Inferior parietal cortex (tissue), 1 donor: ENCODE results near the gene CD2BP2.
A peak's percentile ranks its signal among the peaks of the same experiment; 100 is the strongest.

ENCODE experiments used
- DNase-seq: peaks from one replicate; pipeline ENCODE4 v3.0.0-alpha.2; 2016; ENCODE audit errors: extremely low spot score

CD2BP2 gene

DNA sequence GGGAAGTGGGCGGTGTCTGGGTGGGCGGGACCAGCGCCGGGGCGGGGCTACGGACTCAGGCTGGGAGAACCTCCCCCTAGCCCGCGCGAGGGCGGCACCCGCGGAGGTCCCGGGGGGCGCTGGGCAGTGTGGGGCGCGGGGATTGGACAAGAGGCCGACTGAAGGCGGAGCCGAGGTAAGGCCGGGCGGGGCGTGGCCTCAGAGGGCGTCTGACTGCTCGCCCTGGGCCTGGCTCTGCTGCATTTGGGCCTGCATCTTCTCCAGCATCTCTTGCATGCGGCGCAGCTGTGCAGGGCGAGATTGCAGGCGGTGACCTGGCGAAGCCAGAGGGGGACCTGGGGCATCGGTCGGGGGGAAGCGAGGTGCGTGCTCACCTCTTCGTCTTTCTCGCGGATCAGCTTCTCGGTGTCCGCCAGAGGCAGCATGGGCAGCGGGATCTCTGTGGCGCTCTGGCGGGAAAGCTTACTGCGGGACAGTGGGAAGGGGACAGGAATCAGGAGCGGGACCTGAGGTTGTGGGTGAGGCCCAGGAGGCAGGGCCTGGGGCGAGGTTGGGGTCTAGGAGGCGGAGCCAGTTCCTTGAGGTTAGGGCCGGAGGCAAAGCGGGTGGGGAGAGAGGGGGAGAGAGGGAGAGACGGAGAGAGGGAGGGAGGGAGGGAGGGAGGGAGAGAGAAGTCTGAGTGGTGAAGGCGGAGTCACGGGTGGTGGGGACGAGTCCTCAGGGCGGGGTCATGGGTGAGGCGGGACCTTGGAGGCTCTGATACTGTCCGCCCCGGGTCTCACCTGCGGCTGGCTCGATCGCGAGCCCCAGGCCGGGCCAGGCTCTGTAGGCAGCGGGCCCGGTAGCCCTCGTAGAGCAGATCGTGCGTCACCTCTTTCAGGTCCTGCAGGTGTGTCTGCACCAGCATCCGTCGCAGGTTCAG is 23.4 kb upstream of the CD2BP2 start:
- DNase-seq: peak; percentile 96

DNA sequence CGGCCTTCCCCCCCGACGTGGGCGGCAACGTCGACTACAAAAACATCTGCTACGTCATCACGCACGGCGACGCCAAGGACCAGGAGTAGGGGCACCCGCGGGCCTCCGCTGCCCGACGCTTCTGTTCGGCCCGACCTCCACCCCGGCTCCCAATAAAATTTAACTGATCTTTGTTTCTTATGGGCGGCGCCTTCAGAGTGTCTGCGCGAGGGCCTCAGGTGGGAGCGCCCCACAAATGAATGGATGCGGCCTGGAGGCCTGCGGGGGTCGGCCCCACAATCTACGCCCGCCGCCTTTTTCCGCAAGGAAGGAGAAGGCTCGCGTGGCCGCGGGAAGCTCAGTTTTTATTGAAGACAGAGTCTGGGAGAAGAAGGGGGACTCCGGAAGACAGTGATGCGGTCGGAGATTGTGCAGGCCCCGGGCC is 22.7 kb upstream of the CD2BP2 start:
- DNase-seq: peak; percentile 95

DNA sequence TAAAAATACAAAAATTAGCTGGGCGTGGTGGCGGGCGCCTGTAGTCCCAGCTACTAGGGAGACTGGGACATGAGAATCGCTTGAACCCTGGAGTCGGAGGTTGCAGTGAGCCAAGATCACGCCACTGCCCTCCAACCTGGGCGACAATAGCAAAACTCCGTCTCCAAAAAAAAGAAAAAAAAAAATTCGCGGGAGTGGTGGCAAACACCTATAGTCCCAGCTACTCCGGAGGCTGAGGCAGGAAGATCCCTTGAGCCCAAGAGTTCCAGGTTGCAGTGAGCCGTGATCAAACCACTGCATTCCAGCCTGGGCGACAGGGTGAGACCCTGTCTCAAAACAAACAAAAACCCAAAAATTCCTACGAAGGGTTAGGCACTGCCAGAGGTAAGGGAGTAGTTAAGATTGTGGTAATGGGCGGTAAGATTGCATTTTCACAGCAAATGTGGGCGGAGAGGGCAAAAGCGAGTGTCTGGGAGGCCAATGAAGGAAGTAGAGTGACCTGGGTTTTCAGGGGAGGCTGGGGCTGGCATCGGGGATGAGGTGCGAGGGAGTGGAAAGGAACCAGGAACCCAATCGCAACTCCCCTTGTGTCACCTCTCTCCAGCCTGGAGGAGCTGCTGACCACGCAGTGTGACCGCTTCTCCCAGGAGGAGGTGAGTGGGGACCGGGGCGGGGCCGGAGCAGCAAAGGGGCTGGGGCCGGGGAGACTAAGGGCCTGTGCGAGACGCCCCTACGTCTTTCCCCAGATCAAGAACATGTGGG is 22.1 kb upstream of the CD2BP2 start:
- DNase-seq: no peak

DNA sequence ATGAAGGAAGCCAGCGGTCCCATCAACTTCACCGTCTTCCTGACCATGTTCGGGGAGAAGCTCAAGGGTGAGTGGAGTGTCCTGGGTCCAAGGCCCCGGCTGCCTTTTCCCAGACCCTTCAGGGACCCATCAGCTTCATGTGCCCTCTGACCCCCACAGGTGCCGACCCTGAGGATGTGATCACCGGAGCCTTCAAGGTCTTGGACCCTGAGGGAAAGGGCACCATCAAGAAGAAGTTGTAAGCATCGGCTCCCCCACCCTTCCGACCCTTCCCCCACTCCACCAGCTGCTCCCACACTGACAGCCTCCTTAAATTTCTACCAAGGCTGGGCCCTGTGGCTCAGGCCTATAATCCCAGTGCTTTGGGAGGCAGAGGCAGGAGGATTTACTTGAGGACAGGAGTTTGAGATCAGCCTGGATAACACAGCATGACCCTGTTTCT is 21.4 kb upstream of the CD2BP2 start:
- DNase-seq: no peak

DNA sequence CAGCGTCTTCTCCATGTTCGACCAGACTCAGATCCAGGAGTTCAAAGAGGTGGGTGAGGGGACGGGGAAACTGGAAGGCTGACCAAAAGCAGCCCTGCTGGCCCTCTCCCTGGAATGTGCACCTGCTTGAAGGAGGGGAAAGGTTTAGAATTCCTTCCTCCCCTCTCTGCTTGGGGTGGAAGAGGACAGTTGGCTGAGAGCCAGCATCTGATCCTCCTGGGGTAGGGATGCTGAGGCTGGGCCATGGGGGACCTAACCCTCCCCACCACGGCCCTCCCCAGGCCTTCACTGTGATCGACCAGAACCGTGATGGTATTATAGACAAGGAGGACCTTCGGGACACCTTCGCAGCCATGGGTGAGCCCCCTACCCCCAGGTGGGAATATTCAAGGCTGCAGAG is 20.8 kb upstream of the CD2BP2 start:
- DNase-seq: no peak

DNA sequence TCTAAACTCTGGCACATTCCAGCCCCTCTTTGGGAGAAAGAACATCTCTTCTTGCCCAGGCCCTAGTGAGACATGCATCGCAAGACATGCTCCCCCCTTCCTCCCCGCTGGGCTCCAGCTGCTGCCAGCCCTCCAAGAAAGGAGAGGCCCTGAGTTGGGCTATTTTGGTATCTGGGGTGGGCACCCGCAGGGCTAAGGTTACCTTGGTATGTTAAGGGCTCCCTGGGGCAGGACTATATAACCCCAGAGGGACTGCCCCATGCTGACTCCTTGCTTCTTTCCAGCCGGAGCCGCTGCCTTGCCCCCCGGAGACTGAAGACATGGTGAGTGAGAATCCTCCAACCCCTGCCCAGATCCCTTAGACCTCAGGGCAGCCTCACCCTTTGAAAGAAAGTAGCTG is 19.4 kb upstream of the CD2BP2 start, which contains the start of gene MYL11:
TSS of gene MYL11 (plus strand) at position 265 of the 400 bp plus-strand sequence. CDS start at position 321, 56 bp downstream.
- no peak for DNase-seq

DNA sequence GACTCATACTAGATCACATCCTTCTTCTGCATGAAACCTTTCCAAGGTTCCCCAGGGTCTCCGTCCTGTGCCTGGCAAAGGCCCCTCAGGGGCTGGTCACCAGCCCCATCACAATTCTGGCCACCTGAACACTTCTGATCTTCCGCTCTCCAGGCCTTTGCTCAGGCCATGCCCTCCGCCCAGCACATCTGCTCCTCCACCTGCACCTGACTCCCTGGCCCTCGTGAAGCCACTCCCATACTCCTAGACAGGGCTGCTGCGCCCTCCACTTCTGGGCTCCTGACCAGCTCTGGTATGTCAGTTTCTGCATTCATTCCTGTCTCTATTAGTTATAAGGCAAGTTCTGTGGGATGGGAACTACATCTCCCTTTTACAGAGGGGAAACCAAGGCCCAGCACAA is 17.6 kb upstream of the CD2BP2 start:
- no peak for DNase-seq

DNA sequence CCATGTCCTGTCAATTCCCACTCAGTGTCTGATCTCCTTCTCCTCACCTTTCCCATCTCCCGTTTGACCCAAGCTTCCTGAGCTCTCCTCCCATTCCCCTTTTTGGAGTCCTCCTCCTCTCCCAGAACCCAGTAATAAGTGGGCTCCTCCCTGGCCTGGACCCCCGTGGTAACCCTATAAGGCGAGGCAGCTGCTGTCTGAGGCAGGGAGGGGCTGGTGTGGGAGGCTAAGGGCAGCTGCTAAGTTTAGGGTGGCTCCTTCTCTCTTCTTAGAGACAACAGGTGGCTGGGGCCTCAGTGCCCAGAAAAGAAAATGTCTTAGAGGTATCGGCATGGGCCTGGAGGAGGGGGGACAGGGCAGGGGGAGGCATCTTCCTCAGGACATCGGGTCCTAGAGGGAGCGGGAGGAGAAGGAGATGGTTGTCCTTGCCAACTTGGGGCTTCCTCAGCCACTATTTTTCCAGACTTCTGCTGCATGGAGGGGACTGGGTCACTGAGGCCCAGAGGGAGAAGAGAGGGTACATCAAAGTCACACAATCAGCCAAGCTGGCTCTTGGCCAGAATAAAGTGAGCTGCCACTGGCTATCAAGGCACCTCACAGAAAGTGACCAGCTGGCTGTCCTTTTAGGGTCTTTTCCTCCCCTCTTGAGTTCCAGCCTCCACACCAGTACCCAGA is 17.1 kb upstream of the CD2BP2 start:
- no peak for DNase-seq

DNA sequence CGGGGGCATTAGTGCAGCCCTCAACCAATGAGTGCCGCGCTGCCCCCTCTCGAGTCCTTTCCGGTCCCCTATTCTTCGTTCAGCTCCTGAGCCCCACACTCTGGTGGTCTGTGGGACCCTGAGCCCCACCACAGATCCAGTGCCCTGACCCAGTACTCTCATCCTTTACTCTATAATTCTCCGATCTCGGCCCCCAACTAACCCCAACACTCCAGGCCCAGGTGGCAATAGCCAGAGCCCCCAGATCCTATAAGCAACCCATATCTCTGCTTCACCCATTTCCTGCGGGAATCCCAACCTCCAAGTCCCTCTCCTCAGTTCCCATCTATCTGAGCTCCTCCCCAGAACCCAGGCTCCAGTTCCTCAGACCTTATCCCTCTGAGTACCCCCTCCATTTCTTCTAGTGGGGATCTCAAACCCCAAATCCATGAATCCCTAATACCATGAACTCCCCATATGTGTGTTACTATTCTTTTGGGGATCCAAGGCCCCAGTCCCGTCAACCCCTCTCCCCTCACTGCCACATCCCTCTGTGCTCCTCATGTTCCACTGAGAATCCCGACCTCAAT is 16.2 kb upstream of the CD2BP2 start:
- DNase-seq: no peak

DNA sequence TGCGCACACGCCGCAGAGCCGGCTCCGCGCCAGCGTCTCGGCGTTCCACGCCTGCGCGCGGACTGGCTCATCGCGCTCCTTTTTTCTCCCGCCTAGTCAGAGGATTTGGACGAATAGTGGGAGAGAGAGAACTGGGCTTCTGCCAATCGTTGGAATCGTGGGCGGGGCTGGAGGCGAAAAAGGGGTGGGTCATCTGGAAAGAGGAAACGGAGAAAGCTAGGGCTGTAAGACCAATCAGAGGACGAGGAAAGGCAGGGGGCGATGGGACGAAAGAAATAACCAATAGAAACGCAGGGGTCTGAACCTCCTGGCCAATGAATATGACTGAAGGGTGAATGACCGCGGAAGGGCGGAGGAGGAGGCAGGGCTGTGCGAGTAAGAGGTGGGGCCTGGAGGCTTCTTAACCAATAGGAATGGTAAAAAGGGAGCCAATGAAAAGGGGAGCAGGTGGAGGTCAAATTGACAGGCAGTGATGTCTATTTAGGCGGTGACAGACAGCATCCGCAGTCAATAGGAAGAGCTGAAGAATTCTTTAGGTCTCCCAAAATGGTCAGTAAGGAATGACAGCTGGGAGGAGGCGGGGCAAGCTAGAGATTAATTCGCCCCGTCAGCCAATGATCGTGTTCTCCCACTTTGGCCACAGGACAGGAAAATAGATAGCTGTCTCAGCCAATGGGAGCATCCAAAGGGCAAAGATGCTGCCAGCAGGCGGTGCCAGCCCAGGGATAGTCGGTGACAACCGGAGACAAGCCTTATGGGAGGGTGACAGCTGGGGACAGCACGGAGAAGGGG is 15.5 kb upstream of the CD2BP2 start, which contains the start of gene TBC1D10B:
TSS of gene TBC1D10B (minus strand) at position 39 of the 792 bp plus-strand sequence. CDS start 311 bp downstream, outside the sequence.
- peak; percentile 100 for DNase-seq

DNA sequence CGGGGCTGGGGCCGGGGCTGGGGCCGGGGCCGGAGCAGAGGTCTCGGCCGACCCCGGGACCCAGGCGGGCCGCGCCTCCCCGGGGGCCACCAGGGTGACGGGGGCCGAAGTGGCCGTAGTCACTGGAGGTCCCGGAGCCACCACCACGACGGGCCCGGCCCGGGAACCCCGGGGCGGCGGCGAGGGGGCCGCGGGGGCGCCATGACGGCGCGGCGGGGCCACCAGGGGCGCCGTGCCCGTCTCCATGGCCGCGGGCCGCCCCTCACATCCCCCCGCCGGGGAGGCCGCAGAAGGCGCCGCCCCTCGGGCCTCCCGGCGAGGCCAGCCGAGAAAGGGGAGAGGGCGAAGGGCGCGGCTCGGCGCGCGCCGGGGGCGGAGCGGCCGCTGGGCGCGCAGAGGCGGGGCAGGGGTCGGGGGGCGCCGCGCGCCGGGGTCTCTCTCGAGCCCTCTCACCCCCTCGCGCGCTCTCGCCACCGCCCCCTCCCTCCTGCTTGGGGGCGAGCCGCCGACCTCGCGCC is 14.9 kb upstream of the CD2BP2 start:
- no peak for DNase-seq

DNA sequence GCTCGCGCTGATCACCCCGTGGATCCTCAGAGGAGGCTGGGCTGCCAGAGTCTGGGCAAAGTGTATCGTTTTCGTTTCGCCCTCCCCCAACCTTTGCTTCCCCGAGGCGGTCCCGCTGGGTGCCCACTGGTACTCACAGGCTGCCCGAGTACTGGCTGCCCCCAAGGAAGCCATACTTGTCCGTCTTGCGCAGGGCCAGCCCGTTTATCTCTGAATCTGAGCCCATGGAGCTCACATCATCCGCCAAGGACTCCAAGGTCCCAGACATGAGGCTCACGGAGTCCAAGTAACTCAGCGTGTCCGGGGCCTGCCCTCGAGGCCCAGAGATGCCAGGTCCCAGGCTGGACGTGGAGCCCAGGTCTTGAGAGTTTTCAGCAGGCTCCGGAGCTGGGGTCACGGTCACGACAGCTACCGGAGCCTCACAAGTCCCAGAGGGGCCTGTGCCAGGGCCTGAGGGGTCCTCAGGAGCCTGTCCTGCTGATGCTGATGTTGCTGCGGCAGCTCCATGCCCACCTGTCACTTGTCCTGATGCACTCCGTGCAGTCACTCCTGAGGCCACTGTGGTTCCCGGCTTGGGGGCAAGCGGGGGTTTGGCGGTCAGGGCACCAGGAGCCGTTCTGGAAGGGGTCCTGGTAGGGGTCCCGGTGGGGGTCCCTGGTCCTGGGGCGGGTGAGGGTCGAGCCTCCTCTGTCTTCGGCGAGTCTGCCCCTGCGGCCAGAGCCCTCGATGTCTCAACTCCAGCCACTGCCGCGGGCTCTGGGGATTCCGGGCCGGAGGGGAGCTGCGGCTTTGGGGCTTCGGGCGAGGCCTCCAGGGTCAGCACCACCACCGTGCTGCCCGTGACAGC is 14.2 kb upstream of the CD2BP2 start:
- DNase-seq: no peak

DNA sequence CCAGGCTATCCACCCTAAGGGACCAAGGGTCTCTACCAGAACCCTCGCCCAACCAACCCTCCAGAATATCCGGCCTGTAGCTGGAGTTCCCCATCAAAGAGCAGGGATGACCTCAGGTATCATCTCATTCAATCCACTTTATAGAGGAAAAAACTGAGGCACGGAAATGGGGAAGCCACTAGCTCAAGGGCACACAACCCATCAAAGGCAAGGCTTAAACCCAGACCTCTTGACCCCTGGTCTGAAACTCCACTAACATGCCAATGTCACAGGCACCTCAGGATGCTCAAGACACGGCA is 13.6 kb upstream of the CD2BP2 start:
- DNase-seq: no peak

DNA sequence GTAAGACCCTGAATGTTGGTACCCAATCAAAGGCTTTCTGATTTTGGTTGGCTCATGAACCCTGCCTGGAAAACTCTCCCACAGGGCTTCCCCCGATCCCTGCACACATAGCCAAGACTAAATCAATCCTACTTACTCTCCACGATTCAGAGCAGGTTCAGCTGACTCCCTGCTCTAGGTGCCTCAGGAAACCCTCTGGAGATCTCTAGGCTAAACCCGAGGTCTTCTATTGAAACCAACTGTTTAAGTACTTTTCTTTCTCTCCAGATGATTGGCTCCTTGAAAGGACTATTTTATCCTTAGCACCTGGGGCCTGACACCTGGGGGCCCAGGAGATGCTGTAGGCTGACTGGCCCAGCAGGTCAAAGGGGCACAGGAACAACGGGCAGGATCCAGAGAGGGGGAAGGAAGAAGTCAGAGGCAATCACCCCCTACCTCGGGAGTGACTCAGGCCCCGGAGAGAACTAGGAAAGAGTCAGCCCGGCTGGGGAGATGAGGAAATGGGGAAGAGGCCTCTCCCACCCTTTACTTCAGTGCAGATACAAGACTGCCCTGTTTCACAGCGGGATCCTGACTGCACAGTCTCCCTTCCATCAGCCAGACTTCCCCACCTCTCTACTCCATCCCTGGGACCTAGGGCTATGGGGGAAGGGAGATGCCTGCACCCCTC is 13.1 kb upstream of the CD2BP2 start:
- DNase-seq: no peak

DNA sequence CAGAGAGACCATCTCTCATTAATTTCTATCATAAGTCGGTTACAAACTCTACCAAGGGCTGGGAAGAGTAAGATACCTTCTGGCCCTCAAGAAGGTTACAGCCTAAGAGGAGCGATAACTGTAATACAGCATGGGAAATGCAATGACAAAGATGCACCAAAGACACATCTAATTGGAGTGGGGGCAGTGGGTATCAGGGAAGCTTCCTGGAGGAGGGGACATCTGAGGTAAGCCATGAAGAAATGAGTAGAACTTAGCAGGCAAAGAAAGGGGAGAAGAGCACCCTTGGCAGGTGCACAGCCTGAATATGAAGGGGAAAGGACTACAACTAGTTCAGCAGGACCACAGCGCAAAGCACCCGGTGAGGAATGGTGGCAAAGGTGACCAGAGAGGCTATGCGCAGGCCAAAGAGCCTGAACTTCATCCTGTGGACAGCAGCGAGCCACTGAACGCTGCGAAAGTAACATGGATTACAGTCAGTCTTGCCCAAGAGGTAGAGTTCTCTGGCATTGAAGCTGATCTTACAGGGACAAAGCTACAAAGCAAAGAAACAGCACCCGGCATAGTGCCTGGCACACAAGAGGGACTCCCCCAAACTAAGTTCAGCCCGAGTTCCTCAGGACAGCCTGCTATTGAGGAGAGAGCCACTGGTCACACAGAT is 12.4 kb upstream of the CD2BP2 start:
- DNase-seq: no peak

DNA sequence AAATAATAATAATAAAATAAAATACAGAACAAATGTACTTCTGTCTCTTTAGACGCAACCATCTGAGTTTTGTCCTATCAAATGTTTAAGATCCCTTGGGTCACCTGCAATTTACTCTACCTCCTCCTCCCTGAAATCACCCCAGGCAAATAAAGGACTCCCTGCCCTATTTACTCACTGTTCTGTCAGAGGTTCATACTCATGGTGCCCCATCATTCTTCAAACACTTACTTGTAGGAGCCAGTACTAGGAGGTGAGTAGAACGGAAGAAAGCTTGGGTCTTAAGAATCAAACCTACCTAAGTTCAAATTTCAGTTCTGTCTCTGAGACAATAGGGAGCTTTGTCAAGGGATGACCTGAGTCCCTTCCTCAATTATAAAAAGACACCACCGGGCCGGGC is 11.4 kb upstream of the CD2BP2 start:
- DNase-seq: no peak

DNA sequence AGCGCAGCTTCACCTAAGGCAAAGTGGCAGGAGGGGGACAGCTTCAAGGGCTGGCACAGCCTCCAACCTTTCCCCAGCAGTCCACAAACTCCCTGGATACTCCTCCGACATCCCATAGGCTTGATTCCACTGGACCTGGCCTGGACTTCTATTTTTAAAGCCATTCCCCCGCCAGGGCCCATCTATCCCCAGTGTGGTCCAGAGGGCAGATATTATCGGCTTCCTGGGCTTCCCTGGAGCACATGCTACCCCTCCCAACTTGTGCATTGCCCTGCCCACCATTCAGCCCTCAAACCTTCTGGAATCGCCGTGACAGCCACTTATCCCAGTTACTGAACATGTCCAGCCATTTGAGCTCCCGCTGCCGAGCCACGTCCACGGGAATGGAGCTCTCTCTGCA is 10.1 kb upstream of the CD2BP2 start:
- DNase-seq: no peak

DNA sequence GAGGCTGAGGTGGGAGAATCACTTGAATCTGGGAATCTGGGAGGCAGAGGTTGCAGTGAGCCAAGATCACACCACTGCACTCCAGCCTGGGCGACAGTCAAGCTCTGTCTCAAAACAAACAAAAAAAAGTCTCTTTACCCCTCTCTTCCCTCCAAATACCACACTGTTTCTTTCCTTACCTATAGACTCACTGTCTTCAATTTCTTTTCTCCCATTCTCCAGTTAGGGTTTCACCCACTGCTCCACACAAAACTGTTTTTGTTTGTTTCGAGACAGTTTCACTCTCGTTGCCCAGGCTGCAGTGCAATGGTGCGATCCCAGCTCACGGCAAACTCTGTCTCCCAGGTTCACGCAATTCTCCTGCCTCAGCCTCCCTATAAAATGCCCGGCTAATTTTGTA is 6.1 kb upstream of the CD2BP2 start:
- no peak for DNase-seq

DNA sequence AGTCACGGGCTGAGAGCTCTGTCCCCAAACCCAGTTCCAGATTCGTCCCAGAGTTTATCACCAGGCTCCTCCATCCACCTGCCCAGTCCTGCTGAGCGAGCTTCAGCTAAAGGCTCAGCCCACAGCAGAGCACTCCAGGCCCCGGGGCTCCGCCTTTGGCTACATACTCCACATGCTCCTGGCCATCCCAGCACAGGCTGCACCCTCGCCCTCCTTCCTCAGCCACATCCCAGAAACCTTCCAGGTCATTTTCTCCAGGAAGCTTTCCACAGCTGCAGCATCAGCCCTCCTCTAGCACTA is 4.7 kb upstream of the CD2BP2 start:
- no peak for DNase-seq
